ENCODE results near the gene ITGA3. TPM values are rescaled to one million over a fixed set of nuclear protein-coding genes. Genes with fewer than 3 reads are reported as not detected.

The ITGA3 gene
- total RNA-seq (2022) (539 and 709 TPM in 2 replicates), Bru-seq, nascent RNA (percentile 98 among the genes with signal in this experiment), BruChase-seq, experiment 1, labeled RNA remaining after a 6-hour chase (percentile 97 among the genes with signal in this experiment), BruChase-seq, experiment 2, labeled RNA remaining after a 2-hour chase (percentile 96 among the genes with signal in this experiment)
- long read RNA-seq, full-length matches to known transcripts = 128 of 386 reads
- long read RNA-seq, partial matches to known transcripts = 44 of 386 reads
- long read RNA-seq, other reads (novel, unspliced or antisense) = 214 of 386 reads

DNA sequence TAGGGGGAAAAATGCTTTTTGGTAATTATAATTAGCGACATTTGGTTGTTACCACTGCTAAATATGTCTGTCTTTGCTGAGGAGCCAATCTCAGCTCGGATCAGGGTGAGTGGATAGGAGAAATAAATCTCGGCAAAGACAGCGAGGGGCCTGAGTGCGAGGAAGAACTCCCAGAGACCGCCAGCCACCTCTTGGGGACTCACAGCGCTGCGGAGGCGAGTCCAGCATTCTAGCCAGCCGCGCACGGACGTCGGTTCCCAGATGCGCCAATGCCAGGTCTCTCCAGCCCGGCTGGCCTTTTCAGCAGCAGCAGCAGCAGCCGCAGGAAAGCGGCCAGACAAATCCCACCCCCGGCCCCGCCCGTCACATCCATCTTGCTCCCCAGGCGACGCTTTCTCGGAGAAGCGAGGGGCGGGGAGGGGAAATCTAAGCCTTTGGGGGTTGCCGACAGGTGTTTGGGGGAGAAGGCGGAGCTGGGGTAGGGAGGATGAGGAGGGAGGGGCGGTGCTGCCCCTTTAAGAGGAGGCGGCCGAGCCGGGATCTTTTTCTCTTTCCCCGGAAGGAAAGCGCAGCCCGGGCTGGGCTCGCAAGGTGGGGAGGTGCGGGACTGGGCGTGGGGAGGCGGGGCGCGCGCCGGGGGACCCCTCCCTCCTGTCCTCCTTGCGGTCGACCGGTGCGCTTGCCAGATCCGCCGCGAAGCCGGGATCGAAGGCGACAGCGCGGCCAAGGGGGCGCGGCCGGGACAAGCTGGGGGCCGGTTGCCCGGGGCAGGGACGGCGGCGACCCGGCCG is at the start of gene ITGA3:
Gene ITGA3 (plus strand): TSS at position 685 of the 791 bp plus-strand sequence. CDS start 330 bp downstream, outside the sequence.
- Mint-ChIP-seq H3K4me1 (ENCODE audit: low read depth, unreplicated experiment) (peaks cover 74% of the 10 kb centered on the region), H3K9me3 (ENCODE audit: low read depth, unreplicated experiment) (no peaks in the 10 kb centered on the region), H3K4me3 (ENCODE audit: low read depth, unreplicated experiment) (peak within 1 kb of the TSS; percentile 82), H3K36me3 (ENCODE audit: insufficient read depth, unreplicated experiment) (peaks cover 98% of the 10 kb centered on the region), H3K27me3 (ENCODE audit: unreplicated experiment) (no peaks in the 10 kb centered on the region), H3K27ac (ENCODE audit: unreplicated experiment) (peak within 1 kb of the TSS; percentile 96)
- CTCF ChIA-PET = interaction anchor here (0.6 to 10.4 kb wide), 10 partner anchors 9 to 194 kb away, joined by 3 to 142 read pairs (median 5); no protein-coding TSS in a partner anchor
- TSS peak; percentile 67 for BruUV-seq (replicated peaks)
- peak; percentile 98 for DNase-seq
- TF ChIP-seq, protein P1, sequence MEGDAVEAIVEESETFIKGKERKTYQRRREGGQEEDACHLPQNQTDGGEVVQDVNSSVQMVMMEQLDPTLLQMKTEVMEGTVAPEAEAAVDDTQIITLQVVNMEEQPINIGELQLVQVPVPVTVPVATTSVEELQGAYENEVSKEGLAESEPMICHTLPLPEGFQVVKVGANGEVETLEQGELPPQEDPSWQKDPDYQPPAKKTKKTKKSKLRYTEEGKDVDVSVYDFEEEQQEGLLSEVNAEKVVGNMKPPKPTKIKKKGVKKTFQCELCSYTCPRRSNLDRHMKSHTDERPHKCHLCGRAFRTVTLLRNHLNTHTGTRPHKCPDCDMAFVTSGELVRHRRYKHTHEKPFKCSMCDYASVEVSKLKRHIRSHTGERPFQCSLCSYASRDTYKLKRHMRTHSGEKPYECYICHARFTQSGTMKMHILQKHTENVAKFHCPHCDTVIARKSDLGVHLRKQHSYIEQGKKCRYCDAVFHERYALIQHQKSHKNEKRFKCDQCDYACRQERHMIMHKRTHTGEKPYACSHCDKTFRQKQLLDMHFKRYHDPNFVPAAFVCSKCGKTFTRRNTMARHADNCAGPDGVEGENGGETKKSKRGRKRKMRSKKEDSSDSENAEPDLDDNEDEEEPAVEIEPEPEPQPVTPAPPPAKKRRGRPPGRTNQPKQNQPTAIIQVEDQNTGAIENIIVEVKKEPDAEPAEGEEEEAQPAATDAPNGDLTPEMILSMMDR (IDR thresholded peaks at IDR 0.05; ENCODE audit: unreplicated experiment) = no peak
- intact Hi-C loops (cut with micrococcal nuclease; ENCODE audit: unreplicated experiment) = loop anchor here (1.0 to 5.0 kb wide), 2 partner anchors 28 to 37 kb away; no protein-coding TSS in a partner anchor

DNA sequence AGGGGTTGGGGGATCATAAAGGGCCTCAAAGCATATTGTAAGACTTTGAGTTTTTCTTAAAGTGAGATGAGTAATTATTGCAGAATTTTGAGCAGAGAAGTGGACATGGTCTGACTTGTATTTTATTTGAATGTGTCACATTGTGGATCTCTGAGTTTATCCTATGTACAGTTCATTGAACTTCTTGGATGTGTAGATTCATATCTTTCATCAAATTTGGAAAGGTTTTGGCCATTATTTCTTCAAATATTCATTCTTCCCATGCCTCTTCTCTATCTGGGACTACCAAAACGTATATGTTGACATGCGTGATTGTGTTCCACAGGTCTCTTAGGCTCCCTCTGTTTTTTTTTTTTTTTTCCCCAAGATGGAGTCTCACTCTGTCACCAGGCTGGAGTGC is 46.6 kb upstream of the ITGA3 start:
- peaks cover 46% of the 10 kb centered on the region for H3K27me3 Mint-ChIP-seq (ENCODE audit: unreplicated experiment)
- TF ChIP-seq, protein P1 (IDR thresholded peaks at IDR 0.05; ENCODE audit: unreplicated experiment) = no peak

DNA sequence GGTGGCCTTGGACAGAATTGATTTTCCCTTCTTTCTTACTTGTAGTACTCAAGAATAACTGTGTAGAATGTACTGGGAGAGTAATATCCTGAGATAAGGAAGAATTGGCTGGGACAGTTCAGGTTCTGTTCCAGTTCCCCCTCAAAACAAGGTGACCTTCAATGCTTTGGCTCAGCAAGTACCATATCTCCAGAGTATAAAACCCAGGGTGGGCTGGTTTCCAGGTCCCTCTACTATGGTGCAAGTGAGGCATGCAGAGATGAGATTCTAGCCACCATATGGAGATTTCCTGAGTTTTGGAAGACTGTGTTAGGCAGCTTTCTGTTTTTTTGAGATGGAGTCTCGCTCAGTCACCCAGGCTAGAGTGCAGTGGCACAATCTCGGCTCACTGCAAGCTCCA is 42.8 kb upstream of the ITGA3 start:
- no peak for DNase-seq
- peaks cover 15% of the 10 kb centered on the region for H3K9me3 Mint-ChIP-seq (ENCODE audit: low read depth, unreplicated experiment)
- H3K27me3 Mint-ChIP-seq (ENCODE audit: unreplicated experiment) = peaks cover 26% of the 10 kb centered on the region
- no peak overlapping the region for H3K27ac Mint-ChIP-seq (ENCODE audit: unreplicated experiment)
- H3K4me3 Mint-ChIP-seq (ENCODE audit: low read depth, unreplicated experiment) = no peak overlapping the region
- no peaks in the 10 kb centered on the region for H3K4me1 Mint-ChIP-seq (ENCODE audit: low read depth, unreplicated experiment)
- intact Hi-C loops (cut with micrococcal nuclease; ENCODE audit: unreplicated experiment) = no loop called here
- BruUV-seq (replicated peaks) = no TSS peak
- TF ChIP-seq, protein P1 (IDR thresholded peaks at IDR 0.05; ENCODE audit: unreplicated experiment) = no peak
- CTCF ChIA-PET = no interaction called here
- H3K36me3 Mint-ChIP-seq (ENCODE audit: insufficient read depth, unreplicated experiment) = no peaks in the 10 kb centered on the region

More for the DNA sequence above, 46.6 kb upstream of the ITGA3 start:
- Mint-ChIP-seq H3K4me3 (ENCODE audit: low read depth, unreplicated experiment) (no peak overlapping the region), H3K36me3 (ENCODE audit: insufficient read depth, unreplicated experiment) (no peaks in the 10 kb centered on the region), H3K4me1 (ENCODE audit: low read depth, unreplicated experiment) (no peaks in the 10 kb centered on the region), H3K27ac (ENCODE audit: unreplicated experiment) (no peak overlapping the region), H3K9me3 (ENCODE audit: low read depth, unreplicated experiment) (peaks cover 11% of the 10 kb centered on the region)
- intact Hi-C loops (cut with micrococcal nuclease; ENCODE audit: unreplicated experiment) = no loop called here
- CTCF ChIA-PET = interaction anchor here (0.7 kb wide), 3 partner anchors 8 to 452 kb away, joined by 3 to 5 read pairs (median 4); no protein-coding TSS in a partner anchor
- DNase-seq = no peak
- no TSS peak for BruUV-seq (replicated peaks)

DNA sequence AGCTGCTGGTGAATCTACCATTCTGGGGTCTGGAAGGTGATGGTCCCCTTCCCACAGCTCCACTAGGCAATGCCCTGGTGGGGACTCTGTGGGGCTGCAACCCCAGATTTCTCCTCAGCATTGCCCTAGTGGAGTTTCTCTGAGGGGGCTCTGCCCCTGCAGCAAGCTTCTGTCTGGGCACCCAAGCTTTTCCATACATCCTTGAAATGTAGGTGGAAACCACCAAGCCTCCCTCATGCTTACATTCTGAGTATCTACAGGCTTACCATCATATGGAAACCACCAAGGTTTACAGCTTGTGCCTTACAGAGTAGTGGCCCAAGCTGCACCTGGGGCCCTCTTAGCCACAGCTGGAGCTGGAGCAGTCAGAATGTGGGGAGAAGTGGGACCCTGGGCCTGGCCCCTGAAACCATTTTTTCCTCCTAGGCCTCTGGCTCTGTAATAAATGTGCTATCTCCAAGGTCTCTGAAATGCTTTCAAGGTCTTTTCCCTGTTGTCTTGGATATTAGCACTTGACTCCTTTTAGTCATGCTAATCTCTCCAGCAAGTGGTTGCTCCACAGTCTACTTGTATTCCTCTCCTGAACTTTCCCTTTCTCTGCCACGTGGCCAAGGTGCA is 41.3 kb upstream of the ITGA3 start:
- Mint-ChIP-seq H3K4me1 (ENCODE audit: low read depth, unreplicated experiment) (no peaks in the 10 kb centered on the region), H3K36me3 (ENCODE audit: insufficient read depth, unreplicated experiment) (no peaks in the 10 kb centered on the region), H3K27me3 (ENCODE audit: unreplicated experiment) (peaks cover 11% of the 10 kb centered on the region), H3K9me3 (ENCODE audit: low read depth, unreplicated experiment) (peaks cover 11% of the 10 kb centered on the region), H3K27ac (ENCODE audit: unreplicated experiment) (no peak overlapping the region), H3K4me3 (ENCODE audit: low read depth, unreplicated experiment) (no peak overlapping the region)
- DNase-seq = no peak
- BruUV-seq (replicated peaks) = no TSS peak
- TF ChIP-seq, protein P1 (IDR thresholded peaks at IDR 0.05; ENCODE audit: unreplicated experiment) = no peak
- intact Hi-C loops (cut with micrococcal nuclease; ENCODE audit: unreplicated experiment) = no loop called here
- CTCF ChIA-PET = no interaction called here
